ENCODE results near the gene LPP. TPM values are rescaled to one million over a fixed set of nuclear protein-coding genes. Genes with fewer than 3 reads are reported as not detected.

The LPP gene
- 21.5 and 50.5 TPM in 2 replicates for total RNA-seq

GRCh38 chr3:188154014-188154808, at the start of gene LPP:
LPP (plus strand) TSS chr3:188154157; CDS start chr3:188406121, 251,964 bp downstream.

Measured in nasal cavity respiratory epithelium epithelial cell of viscerocranial mucosa (primary cell).